ENCODE measurements around the gene ZNF608. TPM values are rescaled to one million over a fixed set of nuclear protein-coding genes. Genes with fewer than 3 reads are reported as not detected.

Gene ZNF608
- 1 to 10 TPM in 1 of 3 donors, under 1 TPM in 1, not detected in 1; 0.39 to 6.6 TPM for total RNA-seq
- 5.8 TPM for total RNA-seq (2013)

- Mint-ChIP-seq H3K27me3 (ENCODE audit: low read depth in 2 of 2) (peaks cover 9 to 41% of the 10 kb centered on the region in 2 donors), H3K27ac (peak within 1 kb of the TSS in 1 of 2 donors; percentile 21), H3K36me3 (peaks cover 3% of the 10 kb centered on the region), H3K4me3 (peak within 1 kb of the TSS; percentile 75), H3K4me1 (peaks cover 36 to 38% of the 10 kb centered on the region in 2 donors), H3K9me3 (no peaks in the 10 kb centered on the region)
- no peak for DNase-seq
- intact Hi-C loops (cut with micrococcal nuclease), result loop anchor here (5.0 kb wide), 1 partner anchor 94 kb away; no protein-coding TSS in a partner anchor
- no peak for ATAC-seq
- TF ChIP-seq, protein P1, sequence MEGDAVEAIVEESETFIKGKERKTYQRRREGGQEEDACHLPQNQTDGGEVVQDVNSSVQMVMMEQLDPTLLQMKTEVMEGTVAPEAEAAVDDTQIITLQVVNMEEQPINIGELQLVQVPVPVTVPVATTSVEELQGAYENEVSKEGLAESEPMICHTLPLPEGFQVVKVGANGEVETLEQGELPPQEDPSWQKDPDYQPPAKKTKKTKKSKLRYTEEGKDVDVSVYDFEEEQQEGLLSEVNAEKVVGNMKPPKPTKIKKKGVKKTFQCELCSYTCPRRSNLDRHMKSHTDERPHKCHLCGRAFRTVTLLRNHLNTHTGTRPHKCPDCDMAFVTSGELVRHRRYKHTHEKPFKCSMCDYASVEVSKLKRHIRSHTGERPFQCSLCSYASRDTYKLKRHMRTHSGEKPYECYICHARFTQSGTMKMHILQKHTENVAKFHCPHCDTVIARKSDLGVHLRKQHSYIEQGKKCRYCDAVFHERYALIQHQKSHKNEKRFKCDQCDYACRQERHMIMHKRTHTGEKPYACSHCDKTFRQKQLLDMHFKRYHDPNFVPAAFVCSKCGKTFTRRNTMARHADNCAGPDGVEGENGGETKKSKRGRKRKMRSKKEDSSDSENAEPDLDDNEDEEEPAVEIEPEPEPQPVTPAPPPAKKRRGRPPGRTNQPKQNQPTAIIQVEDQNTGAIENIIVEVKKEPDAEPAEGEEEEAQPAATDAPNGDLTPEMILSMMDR (IDR thresholded peaks at IDR 0.05), result no peak
- Histone ChIP-seq H3K27me3 (ENCODE audit: control insufficient read depth, insufficient read depth, low read length) (peaks cover 38% of the 10 kb centered on the region), H3K9me3 (ENCODE audit: control insufficient read depth, insufficient read depth, low read length) (no peaks in the 10 kb centered on the region), H3K36me3 (ENCODE audit: control insufficient read depth, insufficient read depth, low read length) (no peaks in the 10 kb centered on the region), H3K27ac (ENCODE audit: low read length) (peak within 1 kb of the TSS; percentile 62), H3K4me3 (ENCODE audit: low read length) (peak within 1 kb of the TSS; percentile 37), H3K4me1 (ENCODE audit: control insufficient read depth, insufficient read depth, low read length) (peaks cover 26% of the 10 kb centered on the region)
- WGBS (ENCODE audit: insufficient coverage), result 15% methylated on average over 17 of the region's 18 CpGs
These were observed at the start of gene ZNF608 for GRCh38 chr5:124745928-124746915. Gene ZNF608 (minus strand): TSS chr5:124746639. CDS start chr5:124744989, 1,650 bp downstream.

DNA sequence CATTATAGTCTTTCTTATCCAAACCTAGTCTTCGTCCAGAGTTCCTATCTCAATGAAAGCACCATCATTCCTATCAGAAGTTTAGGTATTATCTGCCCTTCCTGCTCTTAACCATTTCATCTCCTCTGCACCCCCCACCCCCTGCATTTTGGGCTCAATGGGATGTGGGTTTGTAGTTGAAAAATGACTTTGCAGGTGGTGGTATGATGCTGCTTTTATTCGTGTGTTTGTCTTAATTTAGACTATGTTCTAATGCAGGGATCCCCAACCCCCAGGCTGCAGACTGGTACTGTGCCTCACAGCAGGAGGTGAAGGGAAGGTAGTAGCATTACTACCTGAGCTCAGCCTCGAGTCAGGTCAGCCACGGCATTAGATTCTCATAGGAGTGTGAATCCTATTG lies 49.4 kb upstream of the ZNF608 start:
- intact Hi-C loops (cut with micrococcal nuclease), result no loop called here
- Mint-ChIP-seq H3K9me3 (no peaks in the 10 kb centered on the region), H3K36me3 (no peaks in the 10 kb centered on the region), H3K27ac (no peak overlapping the region), H3K27me3 (ENCODE audit: low read depth in 2 of 2) (no peaks in the 10 kb centered on the region), H3K4me1 (no peaks in the 10 kb centered on the region), H3K4me3 (no peak overlapping the region)
- ATAC-seq (no peak), DNase-seq (no peak)
- Histone ChIP-seq H3K4me1 (ENCODE audit: control insufficient read depth, insufficient read depth, low read length) (no peaks in the 10 kb centered on the region), H3K4me3 (ENCODE audit: low read length) (no peak overlapping the region), H3K36me3 (ENCODE audit: control insufficient read depth, insufficient read depth, low read length) (no peaks in the 10 kb centered on the region), H3K9me3 (ENCODE audit: control insufficient read depth, insufficient read depth, low read length) (no peaks in the 10 kb centered on the region), H3K27me3 (ENCODE audit: control insufficient read depth, insufficient read depth, low read length) (no peaks in the 10 kb centered on the region), H3K27ac (ENCODE audit: low read length) (no peak overlapping the region)
- TF ChIP-seq, protein P1 (IDR thresholded peaks at IDR 0.05), result no peak
- 59% methylated on average over 4 of the region's 4 CpGs for WGBS (ENCODE audit: insufficient coverage)

- Mint-ChIP-seq H3K36me3 (no peaks in the 10 kb centered on the region), H3K27me3 (ENCODE audit: low read depth in 2 of 2) (peaks cover 0 to 6% of the 10 kb centered on the region in 2 donors), H3K27ac (no peak overlapping the region), H3K4me3 (no peak overlapping the region), H3K9me3 (no peaks in the 10 kb centered on the region), H3K4me1 (no peaks in the 10 kb centered on the region)
- Histone ChIP-seq H3K9me3 (ENCODE audit: control insufficient read depth, insufficient read depth, low read length) (no peaks in the 10 kb centered on the region), H3K4me1 (ENCODE audit: control insufficient read depth, insufficient read depth, low read length) (no peaks in the 10 kb centered on the region), H3K27me3 (ENCODE audit: control insufficient read depth, insufficient read depth, low read length) (no peaks in the 10 kb centered on the region), H3K36me3 (ENCODE audit: control insufficient read depth, insufficient read depth, low read length) (no peaks in the 10 kb centered on the region), H3K4me3 (ENCODE audit: low read length) (no peak overlapping the region), H3K27ac (ENCODE audit: low read length) (no peak overlapping the region)
- 74% methylated on average over 5 of the region's 7 CpGs for WGBS (ENCODE audit: insufficient coverage)
- intact Hi-C loops (cut with micrococcal nuclease), result no loop called here
- TF ChIP-seq, protein P1 (IDR thresholded peaks at IDR 0.05), result no peak
- no peak for ATAC-seq
- DNase-seq, result no peak
These were observed 44.7 kb upstream of the ZNF608 start for GRCh38 chr5:124790895-124791732.
